GM20431 (cell line): ENCODE measurements around the gene NAT16.

Experiments
- in situ Hi-C: fragments of 300-500 bp; cut with MseI, MboI; formaldehyde crosslinking; loops from one replicate; pipeline ENCODE4 v1.15.0; 2020; ENCODE audit warnings: low sequenced_read_pairs; ENCODE audit not compliant: unreplicated experiment

Gene NAT16

DNA sequence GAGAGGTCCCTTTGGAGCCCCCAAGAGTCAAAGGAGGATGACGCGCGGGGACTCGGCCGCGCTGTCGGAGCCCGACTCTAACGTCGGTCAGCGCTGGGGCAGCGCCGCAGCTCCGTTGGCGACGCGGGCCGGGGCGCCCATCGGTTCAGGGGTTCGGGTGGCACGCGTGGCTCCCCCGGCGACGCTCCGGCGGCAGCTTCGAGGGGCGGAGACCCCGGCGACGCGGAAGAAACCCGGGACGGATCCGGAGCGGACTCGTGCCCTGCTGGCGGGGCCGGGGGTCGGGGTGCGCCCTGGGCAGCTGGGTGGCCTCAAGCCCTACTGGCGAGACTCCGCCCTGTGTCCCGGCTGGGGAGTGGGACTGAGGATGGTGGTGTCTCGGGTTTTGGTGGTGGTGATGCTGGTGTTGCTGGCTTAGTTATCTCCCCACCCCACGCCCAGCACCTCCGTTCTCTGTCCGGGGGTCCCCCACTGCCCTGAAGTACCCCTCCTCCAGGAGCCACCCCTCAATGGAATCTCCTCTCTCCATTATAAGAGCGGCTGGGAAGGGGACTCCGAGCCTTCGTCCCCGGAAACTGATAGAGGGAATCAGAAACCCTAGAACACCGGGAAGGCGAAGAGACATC, at the start of gene NAT16:
Gene NAT16 (minus strand): TSS at position 164 of the 626 bp plus-strand sequence. CDS start 5,486 bp downstream, outside the sequence.
- in situ Hi-C loops, result no loop called here

- in situ Hi-C loops, result no loop called here
Observed at GRCh38 chr7:101226721-101227120, 46.6 kb upstream of the NAT16 start.

DNA sequence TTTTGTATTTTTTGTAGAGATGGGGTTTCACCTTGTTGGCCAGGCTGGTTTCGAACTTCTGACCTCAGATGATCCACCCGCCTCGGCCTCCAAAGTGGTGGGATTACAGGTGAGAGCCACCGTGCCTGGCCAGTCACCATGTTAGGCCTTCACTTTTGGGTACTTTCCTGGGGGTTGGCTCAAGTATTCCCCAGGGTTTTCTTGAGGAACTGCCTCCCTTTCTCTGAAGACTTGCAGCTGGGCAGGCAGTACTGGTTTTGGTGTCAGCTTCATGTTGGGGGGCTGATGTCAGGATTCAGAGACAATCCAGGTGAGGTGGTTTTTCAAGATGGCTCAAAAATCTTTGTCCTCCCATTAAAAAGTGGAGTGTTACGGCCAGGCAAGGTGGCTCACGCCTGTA, 45.6 kb upstream of the NAT16 start:
- in situ Hi-C loops, result no loop called here

- in situ Hi-C loops, result no loop called here
Observed at GRCh38 chr7:101223528-101223927, 43.4 kb upstream of the NAT16 start.

- in situ Hi-C loops, result no loop called here
Observed at GRCh38 chr7:101222275-101222830, 42.3 kb upstream of the NAT16 start.

- in situ Hi-C loops, result no loop called here
Observed at GRCh38 chr7:101220295-101220694, 40.2 kb upstream of the NAT16 start.

DNA sequence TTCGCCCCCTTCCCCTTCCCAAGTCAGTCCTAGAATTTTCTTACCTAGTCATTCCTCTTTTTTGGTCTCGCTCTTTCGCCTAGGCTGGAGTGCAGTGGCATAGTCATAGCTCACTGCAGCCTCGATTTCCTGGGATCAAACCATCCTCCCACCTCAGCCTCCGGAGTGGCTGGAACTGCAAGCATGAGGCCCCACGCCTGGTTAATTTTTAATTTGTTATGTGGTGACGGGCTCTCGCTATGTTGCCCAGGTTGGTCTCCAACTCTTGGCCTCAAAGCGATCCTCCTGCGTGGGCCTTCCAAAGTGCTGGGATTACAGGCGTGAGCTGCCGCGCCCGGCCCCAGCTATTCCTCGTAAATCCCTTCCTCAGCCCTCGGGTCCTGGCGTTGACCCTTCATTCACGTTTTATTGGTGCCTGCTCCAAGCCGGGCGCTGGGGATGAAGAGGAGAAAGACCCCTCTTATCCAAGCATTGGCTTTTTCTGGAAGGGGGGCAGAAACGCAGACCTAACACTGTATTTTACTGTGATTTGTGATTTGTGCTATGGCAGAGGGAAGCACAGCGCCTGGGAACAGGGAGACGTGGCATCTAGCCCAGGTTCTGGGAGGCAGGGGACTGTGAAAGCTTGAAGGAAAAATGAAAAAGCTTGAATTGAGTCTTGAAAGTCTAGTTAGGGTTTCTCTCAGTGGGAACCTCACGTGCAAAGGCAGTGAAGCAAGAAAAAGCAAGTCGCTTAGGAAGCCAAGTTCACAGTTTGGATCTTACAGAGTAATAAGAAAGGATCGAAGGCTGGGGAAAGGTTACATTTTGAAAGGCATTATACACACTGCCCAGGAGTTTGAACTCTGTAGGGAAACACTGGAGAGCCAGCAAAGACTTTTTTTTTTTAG, 38.4 kb upstream of the NAT16 start:
- in situ Hi-C loops, result no loop called here

GRCh38 chr7:101217388-101218235, 37.5 kb upstream of the NAT16 start, which contains the start of the genes PLOD3 and ZNHIT1:
Gene PLOD3, minus strand, starts transcription at chr7:101217581. Its CDS starts 307 bp downstream, at chr7:101217274.
Gene ZNHIT1, plus strand, starts transcription at chr7:101218165. Its CDS starts 31 bp downstream, at chr7:101218196.
- in situ Hi-C loops, result no loop called here

DNA sequence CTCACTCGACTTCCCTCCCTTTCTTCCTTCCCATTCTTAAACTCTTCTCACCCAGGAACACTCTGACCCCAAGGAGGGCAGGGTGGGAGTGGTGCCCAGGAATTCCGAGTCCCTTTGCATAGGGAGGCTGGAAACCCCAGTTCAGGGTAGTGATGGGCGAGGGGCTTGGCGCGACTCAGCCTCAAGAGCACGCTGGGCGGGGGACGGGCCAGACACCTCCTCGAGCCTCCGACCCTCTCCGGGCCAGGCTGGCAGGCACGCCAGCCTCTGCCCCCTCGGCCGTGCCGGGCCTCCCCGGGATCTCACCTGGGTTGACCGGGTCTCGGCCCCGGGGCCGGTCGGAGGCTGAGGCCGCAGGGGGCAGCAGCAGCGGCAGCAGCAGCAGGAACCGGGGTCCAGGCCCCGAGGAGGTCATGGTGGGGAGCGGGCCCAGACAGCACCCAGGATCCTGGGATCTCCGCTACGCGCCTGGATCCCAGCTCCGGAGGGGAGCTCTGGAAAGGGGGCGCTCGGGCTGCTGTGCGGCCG, 36.8 kb upstream of the NAT16 start:
- in situ Hi-C loops, result no loop called here

DNA sequence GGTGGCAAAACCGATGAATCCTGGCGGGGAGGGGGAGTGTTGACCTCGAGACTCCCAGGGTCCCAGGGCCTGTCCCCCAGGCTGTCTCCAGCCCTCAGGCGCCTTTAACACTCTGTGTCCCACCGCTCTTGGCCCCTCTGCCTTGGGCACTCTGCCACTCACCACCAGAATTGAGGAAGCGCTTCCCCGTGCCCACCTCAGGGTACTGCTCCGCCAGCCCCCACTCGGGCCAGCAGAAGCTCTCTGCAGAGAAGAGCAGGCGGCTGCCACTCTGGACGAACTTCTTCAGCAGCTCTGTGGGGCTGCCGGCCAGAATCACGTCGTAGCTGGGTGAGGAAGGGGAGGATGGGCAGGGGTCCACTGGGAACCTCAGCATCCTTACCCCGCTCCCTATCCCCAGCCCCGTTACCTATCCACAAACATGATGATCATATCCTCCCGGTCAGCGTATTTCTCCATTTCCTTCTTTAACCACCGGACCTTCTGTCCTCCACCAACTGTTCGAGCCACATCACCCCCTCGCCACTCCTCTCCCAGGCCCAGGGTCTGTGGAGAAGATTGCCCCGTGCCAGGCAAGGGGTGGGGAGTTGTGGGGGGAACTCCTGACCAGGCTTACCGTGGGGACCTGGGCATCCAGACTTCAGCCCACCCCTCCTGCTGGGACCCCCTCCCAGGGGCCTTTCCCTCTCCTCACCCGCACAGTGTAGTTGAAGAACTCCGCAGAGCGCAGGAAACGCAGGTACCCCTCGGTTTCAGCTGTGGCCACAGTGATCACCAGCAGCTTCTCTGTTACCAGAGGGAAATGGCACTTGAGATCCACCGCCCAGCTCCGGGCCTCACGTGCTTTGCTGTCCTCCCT, 36.1 kb upstream of the NAT16 start:
- in situ Hi-C loops, result no loop called here

- in situ Hi-C loops, result no loop called here
Observed at GRCh38 chr7:101212014-101212413, 31.9 kb upstream of the NAT16 start.

DNA sequence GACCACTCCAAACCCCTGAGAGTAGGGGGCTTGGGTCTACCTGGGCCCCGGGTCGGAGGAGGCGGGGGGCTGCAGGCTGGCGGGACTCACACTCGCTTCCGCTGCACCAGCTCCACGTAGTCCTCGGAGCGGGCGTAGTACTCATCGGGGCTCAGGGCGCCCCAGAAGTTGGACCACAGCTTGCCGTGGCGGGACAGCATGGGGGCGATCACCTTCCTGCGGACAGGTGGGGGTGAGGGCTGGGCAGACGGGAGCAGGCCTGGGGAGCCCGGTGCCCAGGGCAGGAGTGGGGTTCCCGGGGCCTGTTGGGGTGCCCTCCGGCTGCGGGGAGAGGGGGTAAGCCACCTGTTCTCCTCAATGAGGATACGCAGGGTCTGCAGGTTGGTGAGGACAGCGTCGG, 31.4 kb upstream of the NAT16 start:
- in situ Hi-C loops, result no loop called here

DNA sequence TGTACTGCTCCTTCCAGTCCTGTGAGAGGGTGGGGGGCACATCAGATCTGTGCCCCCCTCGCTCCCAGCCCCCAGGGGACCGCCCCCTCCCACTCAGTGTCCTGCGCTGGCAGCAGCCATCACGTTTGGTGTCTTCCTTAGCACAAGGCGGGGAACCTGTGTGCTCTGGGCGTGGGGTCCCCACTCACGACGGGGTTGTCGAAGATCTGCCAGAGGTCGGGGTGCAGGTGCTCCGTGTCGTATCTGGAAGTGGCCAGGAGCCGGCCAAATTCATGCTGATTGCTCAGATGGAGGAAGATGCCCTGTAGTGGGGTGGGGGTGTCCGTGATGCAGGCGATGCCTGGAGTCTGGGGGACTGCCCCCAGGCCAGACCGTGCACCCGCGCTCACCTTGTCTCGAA, 30.1 kb upstream of the NAT16 start:
- in situ Hi-C loops, result no loop called here

GRCh38 chr7:101208794-101209193, 28.7 kb upstream of the NAT16 start:
- in situ Hi-C loops, result no loop called here

DNA sequence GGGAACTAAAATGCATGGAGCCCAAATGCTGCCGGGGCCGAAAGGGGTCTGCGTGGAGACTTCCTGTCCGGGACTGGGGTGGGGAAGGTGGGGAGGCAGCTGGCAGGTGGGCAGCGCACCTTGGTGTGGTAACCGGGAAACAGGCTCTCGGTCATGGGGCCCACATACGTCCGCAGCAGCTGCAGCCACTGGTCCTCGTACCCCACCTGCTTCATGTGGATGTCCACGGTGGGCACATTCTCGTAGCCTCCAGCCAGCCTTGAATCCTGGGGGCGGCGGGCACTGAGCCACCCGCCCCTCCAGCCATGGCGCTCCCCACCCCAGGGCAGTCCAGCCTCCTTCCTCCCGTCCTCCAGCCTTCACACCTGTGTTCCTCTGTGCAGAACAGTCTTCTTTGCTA, 27.4 kb upstream of the NAT16 start:
- in situ Hi-C loops, result no loop called here

- in situ Hi-C loops, result no loop called here
Observed at GRCh38 chr7:101206665-101207042, 26.6 kb upstream of the NAT16 start.

DNA sequence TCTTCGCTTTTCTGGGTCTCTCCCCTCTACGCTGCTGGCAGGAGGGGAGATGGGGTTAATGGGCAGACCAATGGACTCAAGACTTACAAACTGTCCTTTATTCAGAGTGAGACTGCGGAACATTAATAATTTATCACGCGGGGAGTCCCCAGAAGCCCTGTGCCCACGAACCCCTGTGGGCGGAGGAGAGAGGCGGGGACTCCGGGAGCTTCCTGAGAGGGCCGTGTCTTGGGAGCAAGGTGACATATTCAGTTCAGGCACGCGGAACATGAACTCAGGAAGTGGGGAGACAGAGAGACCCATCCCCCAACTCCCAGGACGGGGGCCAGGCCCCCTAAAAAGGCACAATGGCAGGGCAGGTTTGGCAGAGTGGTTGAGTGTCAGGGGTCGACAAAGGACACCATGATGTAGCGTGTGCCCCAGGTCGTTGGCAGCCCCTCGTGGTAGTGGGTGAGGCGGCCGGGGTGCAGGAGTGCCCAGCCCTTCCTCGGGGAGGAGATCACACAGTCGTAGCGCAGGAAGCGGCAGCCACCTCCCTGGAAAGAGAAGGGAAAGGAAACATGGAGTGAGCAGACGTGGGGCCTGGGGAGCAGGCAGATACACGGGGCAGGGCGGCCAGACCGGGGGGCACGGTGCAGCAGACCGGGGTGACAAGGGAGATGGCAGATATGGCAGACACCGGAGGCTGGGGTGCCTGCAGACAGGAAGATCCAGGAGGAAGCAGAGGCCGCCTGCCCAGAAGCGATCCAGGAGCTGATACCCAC, 26.0 kb upstream of the NAT16 start:
- in situ Hi-C loops, result no loop called here
